Loucy (cell line): ENCODE measurements around the gene LRWD1.

Experiments used
- CTCF ChIP-seq: fragments of 200-600 bp; sonication (generic); conservative IDR thresholded peaks from 2 replicates; pipeline ENCODE4 v1.5.1; 2014; ENCODE audit warnings: mild to moderate bottlenecking, antibody characterized with exemption, low read length
- EZH2phosphoT487 ChIP-seq: fragments of 200-600 bp; IDR thresholded peaks from 2 replicates; pipeline ENCODE4 v1.6.1; 2018; ENCODE audit warnings: antibody characterized with exemption, mild to moderate bottlenecking, moderate library complexity, borderline replicate concordance

- no peak for TF ChIP-seq CTCF
- no peak for TF ChIP-seq EZH2phosphoT487
These were observed 17.5 kb upstream of the LRWD1 start for GRCh38 chr7:102447311-102447710.
